ENCODE measurements around the gene DNER. TPM values are rescaled to one million over a fixed set of nuclear protein-coding genes. Genes with fewer than 3 reads are reported as not detected.

The DNER gene
- total and polyA plus RNA-seq, 2 experiments from 2014 or later, result 4.7 to 8.8 TPM

- TF ChIP-seq, protein P1, sequence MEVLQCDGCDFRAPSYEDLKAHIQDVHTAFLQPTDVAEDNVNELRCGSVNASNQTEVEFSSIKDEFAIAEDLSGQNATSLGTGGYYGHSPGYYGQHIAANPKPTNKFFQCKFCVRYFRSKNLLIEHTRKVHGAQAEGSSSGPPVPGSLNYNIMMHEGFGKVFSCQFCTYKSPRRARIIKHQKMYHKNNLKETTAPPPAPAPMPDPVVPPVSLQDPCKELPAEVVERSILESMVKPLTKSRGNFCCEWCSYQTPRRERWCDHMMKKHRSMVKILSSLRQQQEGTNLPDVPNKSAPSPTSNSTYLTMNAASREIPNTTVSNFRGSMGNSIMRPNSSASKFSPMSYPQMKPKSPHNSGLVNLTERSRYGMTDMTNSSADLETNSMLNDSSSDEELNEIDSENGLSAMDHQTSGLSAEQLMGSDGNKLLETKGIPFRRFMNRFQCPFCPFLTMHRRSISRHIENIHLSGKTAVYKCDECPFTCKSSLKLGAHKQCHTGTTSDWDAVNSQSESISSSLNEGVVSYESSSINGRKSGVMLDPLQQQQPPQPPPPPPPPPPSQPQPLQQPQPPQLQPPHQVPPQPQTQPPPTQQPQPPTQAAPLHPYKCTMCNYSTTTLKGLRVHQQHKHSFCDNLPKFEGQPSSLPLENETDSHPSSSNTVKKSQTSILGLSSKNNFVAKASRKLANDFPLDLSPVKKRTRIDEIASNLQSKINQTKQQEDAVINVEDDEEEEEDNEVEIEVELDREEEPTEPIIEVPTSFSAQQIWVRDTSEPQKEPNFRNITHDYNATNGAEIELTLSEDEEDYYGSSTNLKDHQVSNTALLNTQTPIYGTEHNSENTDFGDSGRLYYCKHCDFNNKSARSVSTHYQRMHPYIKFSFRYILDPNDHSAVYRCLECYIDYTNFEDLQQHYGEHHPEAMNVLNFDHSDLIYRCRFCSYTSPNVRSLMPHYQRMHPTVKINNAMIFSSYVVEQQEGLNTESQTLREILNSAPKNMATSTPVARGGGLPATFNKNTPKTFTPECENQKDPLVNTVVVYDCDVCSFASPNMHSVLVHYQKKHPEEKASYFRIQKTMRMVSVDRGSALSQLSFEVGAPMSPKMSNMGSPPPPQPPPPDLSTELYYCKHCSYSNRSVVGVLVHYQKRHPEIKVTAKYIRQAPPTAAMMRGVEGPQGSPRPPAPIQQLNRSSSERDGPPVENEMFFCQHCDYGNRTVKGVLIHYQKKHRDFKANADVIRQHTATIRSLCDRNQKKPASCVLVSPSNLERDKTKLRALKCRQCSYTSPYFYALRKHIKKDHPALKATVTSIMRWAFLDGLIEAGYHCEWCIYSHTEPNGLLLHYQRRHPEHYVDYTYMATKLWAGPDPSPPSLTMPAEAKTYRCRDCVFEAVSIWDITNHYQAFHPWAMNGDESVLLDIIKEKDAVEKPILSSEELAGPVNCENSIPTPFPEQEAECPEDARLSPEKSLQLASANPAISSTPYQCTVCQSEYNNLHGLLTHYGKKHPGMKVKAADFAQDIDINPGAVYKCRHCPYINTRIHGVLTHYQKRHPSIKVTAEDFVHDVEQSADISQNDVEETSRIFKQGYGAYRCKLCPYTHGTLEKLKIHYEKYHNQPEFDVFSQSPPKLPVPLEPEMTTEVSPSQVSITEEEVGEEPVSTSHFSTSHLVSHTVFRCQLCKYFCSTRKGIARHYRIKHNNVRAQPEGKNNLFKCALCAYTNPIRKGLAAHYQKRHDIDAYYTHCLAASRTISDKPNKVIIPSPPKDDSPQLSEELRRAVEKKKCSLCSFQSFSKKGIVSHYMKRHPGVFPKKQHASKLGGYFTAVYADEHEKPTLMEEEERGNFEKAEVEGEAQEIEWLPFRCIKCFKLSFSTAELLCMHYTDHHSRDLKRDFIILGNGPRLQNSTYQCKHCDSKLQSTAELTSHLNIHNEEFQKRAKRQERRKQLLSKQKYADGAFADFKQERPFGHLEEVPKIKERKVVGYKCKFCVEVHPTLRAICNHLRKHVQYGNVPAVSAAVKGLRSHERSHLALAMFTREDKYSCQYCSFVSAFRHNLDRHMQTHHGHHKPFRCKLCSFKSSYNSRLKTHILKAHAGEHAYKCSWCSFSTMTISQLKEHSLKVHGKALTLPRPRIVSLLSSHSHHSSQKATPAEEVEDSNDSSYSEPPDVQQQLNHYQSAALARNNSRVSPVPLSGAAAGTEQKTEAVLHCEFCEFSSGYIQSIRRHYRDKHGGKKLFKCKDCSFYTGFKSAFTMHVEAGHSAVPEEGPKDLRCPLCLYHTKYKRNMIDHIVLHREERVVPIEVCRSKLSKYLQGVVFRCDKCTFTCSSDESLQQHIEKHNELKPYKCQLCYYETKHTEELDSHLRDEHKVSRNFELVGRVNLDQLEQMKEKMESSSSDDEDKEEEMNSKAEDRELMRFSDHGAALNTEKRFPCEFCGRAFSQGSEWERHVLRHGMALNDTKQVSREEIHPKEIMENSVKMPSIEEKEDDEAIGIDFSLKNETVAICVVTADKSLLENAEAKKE (CRISPR knock-in tag; IDR thresholded peaks at IDR 0.05), result no peak
- TF ChIP-seq ZNF114 (CRISPR knock-in tag; IDR thresholded peaks at IDR 0.05) (no peak), EZH2phosphoT487 (IDR thresholded peaks at IDR 0.05; ENCODE audit: unreplicated experiment) (no peak), CTCF (conservative IDR thresholded peaks at IDR 0.05; ENCODE audit: low read depth in 2 of 2) (no peak), STAT1 (IDR thresholded peaks at IDR 0.05; ENCODE audit: unreplicated experiment) (no peak), ZNF331 (CRISPR knock-in tag; IDR thresholded peaks at IDR 0.05; ENCODE audit: low read depth) (no peak), NANOG (IDR thresholded peaks at IDR 0.05; ENCODE audit: borderline replicate concordance) (no peak), JUNB (IDR thresholded peaks at IDR 0.05; ENCODE audit: unreplicated experiment) (no peak), POLR2AphosphoS5 (IDR thresholded peaks at IDR 0.05; ENCODE audit: low read depth) (no peak), CREB1 (CRISPR knock-in tag; IDR thresholded peaks at IDR 0.05; ENCODE audit: low read depth) (no peak)
- TF ChIP-seq, protein P2, sequence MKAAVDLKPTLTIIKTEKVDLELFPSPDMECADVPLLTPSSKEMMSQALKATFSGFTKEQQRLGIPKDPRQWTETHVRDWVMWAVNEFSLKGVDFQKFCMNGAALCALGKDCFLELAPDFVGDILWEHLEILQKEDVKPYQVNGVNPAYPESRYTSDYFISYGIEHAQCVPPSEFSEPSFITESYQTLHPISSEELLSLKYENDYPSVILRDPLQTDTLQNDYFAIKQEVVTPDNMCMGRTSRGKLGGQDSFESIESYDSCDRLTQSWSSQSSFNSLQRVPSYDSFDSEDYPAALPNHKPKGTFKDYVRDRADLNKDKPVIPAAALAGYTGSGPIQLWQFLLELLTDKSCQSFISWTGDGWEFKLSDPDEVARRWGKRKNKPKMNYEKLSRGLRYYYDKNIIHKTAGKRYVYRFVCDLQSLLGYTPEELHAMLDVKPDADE (IDR thresholded peaks at IDR 0.05), result no peak
These were observed 298.1 kb downstream of the DNER start (continued) for GRCh38 chr2:229416116-229416694.

Measured in GM23338 (cell line).